Skeletal muscle tissue (tissue), 4 donors: ENCODE data around the gene GOLGA7B. TPM values are rescaled to one million over a fixed set of nuclear protein-coding genes. Genes with fewer than 3 reads are reported as not detected.
A peak's percentile ranks its signal among the peaks of the same experiment; 100 is the strongest.

Experiments used
- H3K27ac ChIP-seq: one replicate; pipeline ENCODE4 v1.7.0; 2013; ENCODE audit warnings: mild to moderate bottlenecking, low read depth, low read length, inconsistent platforms
- H3K27me3 ChIP-seq, 3 donors: one replicate each; pipeline ENCODE4 v1.7.0; 2013; ENCODE audit warnings: low read length in 3 of 3; ENCODE audit not compliant: control insufficient read depth in 3 of 3, insufficient read depth in 3 of 3
- H3K36me3 ChIP-seq, 3 donors: one replicate each; pipeline ENCODE4 v1.7.0; 2013; ENCODE audit warnings: low read length in 3 of 3; ENCODE audit not compliant: control insufficient read depth in 3 of 3, insufficient read depth in 3 of 3
- H3K4me1 ChIP-seq, 3 donors: one replicate each; pipeline ENCODE4 v1.7.0; 2013; ENCODE audit warnings: low read length in 3 of 3, mild to moderate bottlenecking in 3 of 3; ENCODE audit not compliant: control insufficient read depth in 3 of 3, insufficient read depth in 3 of 3
- H3K4me3 ChIP-seq, 3 donors: one replicate each; pipeline ENCODE4 v1.7.0; 2013; ENCODE audit warnings: low read length in 3 of 3
- H3K9ac ChIP-seq, 3 donors: one replicate each; pipeline ENCODE4 v1.7.0; 2013; ENCODE audit warnings: low read length in 3 of 3, mild to moderate bottlenecking in 3 of 3, moderate library complexity in 2 of 3, low read depth in 1 of 3
- H3K9me3 ChIP-seq, 3 donors: one replicate each; pipeline ENCODE4 v1.7.0; 2013; ENCODE audit warnings: low read length in 3 of 3; ENCODE audit not compliant: control insufficient read depth in 3 of 3
- total RNA-seq: library from RNA; depleted of rRNA; stranded (reverse); fragments of >200 nt; gene quantifications from one replicate; pipeline ENCODE4 v1.2.3, GENCODE V29; 2014
- donor health status: Osteomylitis.

The GOLGA7B gene
- total RNA-seq, 1 donor from 2014 or later, result not detected

DNA sequence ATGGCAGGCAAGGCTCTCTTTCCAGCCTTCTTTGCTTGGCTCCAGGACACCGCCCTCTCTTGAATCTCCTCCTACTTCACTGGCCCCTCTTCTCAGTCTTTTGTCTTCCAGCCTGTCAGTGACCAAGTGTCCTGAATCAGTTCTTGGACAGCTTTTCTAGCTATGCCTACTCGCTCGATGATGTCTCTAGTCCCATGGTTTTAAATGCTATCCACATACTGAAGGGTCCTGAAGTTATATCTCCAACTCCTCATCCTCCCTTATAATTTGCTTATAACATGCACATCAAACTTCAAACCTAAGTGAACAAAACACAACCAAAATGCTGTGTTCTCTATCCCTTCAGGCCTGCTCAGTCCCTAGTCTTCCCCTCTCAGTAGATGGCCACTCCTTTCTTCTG, 5.0 kb upstream of the GOLGA7B start:
- Histone ChIP-seq H3K9ac (no peak overlapping the region), H3K36me3 (no peaks in the 10 kb centered on the region), H3K4me3 (no peak overlapping the region), H3K27ac (no peak overlapping the region), H3K4me1 (peaks cover 8 to 13% (median 11%) of the 10 kb centered on the region in 3 donors), H3K9me3 (no peaks in the 10 kb centered on the region), H3K27me3 (peaks cover 0 to 2% (median 0%) of the 10 kb centered on the region in 3 donors)

DNA sequence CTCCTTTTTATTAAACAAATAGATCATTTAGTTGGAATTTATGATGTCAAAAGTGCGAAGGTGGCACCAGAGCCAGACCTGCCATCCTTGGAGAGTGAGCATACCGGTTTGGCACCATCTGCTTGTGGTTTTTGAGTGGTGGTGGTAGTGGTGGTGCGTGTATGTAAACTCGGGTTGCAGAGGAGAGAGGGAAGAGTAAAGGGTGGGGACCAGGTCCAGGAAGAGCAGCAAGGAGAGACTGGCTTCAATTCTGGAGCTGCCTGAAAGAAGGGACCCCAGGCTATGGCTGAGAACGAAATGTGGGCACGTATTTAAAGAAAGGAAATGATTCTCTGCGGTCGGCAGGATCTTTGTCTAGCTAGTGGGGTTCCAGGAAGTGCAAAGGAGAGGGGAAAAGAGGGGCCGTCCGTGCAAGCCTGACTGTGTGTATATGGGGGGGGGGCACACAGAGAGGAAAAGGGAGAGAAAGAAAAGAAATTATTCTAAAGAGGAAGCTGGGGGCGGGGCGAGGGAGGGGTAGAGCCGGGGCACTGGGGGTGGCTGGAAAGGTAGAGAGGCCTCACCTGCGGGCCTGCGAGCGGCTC, 448 bp upstream of the GOLGA7B start:
- peaks cover 10 to 21% (median 20%) of the 10 kb centered on the region in 3 donors for H3K27me3 ChIP-seq
- H3K27ac ChIP-seq, result no peak overlapping the region
- H3K4me3 ChIP-seq, result peak overlapping the region in 1 of 3 donors; percentile 31
- peak overlapping the region in 1 of 3 donors; percentile 33 for H3K9ac ChIP-seq
- no peaks in the 10 kb centered on the region for H3K9me3 ChIP-seq
- no peaks in the 10 kb centered on the region for H3K36me3 ChIP-seq
- H3K4me1 ChIP-seq, result peaks cover 4 to 30% (median 12%) of the 10 kb centered on the region in 3 donors

DNA sequence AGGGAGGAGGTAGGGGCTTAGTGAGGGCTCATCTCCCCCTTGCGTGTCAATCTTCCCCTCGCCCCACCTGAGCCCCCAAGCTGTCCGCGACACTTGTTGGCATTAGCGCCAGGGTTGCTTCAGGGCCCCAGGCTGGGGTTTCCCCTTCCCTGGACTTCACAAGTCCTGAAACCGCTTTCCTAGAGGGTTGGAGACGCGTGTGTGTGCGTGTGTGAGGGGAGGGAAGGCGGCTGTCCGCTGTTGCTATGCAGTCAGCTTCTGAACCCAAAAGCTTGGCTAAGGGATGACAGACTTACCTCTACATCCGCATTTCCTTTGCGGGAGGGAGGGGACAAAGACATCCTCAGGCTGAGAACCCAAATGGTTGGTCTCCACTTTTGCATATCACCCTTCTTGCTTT, 803 bp downstream of the GOLGA7B start:
- H3K9ac ChIP-seq, result no peak overlapping the region
- no peak overlapping the region for H3K4me3 ChIP-seq
- H3K27me3 ChIP-seq, result peaks cover 10 to 21% (median 20%) of the 10 kb centered on the region in 3 donors
- peaks cover 4 to 30% (median 12%) of the 10 kb centered on the region in 3 donors for H3K4me1 ChIP-seq
- H3K36me3 ChIP-seq, result no peaks in the 10 kb centered on the region
- H3K9me3 ChIP-seq, result no peaks in the 10 kb centered on the region
- no peak overlapping the region for H3K27ac ChIP-seq

DNA sequence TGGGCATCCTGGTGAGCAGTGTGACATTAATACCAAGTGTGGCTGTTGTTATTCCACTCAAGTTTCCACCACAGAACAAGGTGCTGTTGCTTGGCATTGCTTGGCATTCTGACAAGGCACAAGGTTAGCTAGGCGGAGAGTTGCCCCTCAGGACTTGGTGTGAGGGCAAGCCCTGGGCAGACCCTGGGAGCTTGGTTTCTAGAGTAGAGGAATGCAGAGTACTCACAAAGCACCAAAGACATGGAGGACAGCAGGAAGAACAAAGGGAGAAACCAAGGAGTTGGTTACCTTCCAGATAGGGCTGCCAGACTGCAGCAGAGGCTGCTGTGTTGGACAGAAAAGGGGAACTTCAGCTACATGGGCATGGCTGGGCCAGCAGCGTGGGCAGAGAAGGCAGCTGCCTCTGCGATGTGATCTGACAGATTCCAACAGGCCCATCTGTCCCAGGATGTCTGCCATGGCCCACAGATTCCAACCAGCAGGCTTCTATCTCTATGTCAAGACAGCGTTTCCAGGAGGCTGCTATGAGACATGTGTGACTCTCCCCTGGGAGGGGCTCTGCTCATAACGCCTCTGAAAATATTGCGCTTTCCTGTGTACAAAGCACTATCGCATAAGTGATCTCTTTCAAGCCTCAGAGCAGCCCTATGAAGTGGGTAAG, 1.8 kb downstream of the GOLGA7B start:
- no peaks in the 10 kb centered on the region for H3K36me3 ChIP-seq
- no peak overlapping the region for H3K9ac ChIP-seq
- no peak overlapping the region for H3K4me3 ChIP-seq
- H3K9me3 ChIP-seq, result no peaks in the 10 kb centered on the region
- H3K4me1 ChIP-seq, result peaks cover 4 to 30% (median 12%) of the 10 kb centered on the region in 3 donors
- no peak overlapping the region for H3K27ac ChIP-seq
- peaks cover 10 to 21% (median 20%) of the 10 kb centered on the region in 3 donors for H3K27me3 ChIP-seq

- no peak overlapping the region for H3K4me3 ChIP-seq
- peaks cover 10 to 21% (median 20%) of the 10 kb centered on the region in 3 donors for H3K27me3 ChIP-seq
- H3K9me3 ChIP-seq, result no peaks in the 10 kb centered on the region
- H3K27ac ChIP-seq, result no peak overlapping the region
- H3K4me1 ChIP-seq, result peaks cover 4 to 30% (median 12%) of the 10 kb centered on the region in 3 donors
- H3K9ac ChIP-seq, result no peak overlapping the region
- H3K36me3 ChIP-seq, result no peaks in the 10 kb centered on the region
Measured at GRCh38 chr10:97852277-97852676, 2.6 kb downstream of the GOLGA7B start.

- Histone ChIP-seq H3K4me3 (no peak overlapping the region), H3K4me1 (peaks cover 4 to 30% (median 12%) of the 10 kb centered on the region in 3 donors), H3K27ac (no peak overlapping the region), H3K27me3 (peaks cover 10 to 21% (median 20%) of the 10 kb centered on the region in 3 donors), H3K9me3 (no peaks in the 10 kb centered on the region), H3K36me3 (no peaks in the 10 kb centered on the region), H3K9ac (no peak overlapping the region)
Measured at GRCh38 chr10:97852840-97853405, 3.3 kb downstream of the GOLGA7B start.

DNA sequence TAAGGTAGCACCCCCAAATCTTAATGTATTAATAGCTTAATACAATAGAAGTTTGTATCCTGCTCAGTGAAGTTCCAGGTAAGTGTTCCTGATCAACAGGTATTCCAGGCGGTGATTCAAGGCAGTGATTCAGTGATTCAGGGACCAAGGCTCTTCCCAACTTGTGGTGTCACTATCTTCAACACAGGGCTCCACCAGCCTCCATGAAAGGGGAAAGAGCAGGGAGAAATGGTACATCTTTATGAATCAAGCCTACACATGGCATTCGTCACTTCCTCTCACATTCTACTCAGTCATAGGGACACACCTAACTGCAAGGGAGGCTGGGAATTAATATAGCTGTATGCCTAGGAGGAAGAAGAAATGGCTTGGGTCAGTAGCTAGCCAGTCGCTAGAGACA, 5.1 kb downstream of the GOLGA7B start:
- Histone ChIP-seq H3K4me3 (no peak overlapping the region), H3K9ac (no peak overlapping the region), H3K4me1 (peaks cover 4 to 27% (median 12%) of the 10 kb centered on the region in 3 donors), H3K27ac (no peak overlapping the region), H3K9me3 (no peaks in the 10 kb centered on the region), H3K36me3 (no peaks in the 10 kb centered on the region), H3K27me3 (peaks cover 10 to 20% (median 19%) of the 10 kb centered on the region in 3 donors)

- H3K9me3 ChIP-seq, result no peaks in the 10 kb centered on the region
- H3K9ac ChIP-seq, result no peak overlapping the region
- H3K4me3 ChIP-seq, result no peak overlapping the region
- peaks cover 0 to 5% (median 0%) of the 10 kb centered on the region in 3 donors for H3K27me3 ChIP-seq
- H3K27ac ChIP-seq, result no peak overlapping the region
- H3K4me1 ChIP-seq, result peaks cover 0 to 5% (median 0%) of the 10 kb centered on the region in 3 donors
- H3K36me3 ChIP-seq, result peaks cover 0 to 3% (median 0%) of the 10 kb centered on the region in 3 donors
Measured at GRCh38 chr10:97858001-97858439, 8.4 kb downstream of the GOLGA7B start.

DNA sequence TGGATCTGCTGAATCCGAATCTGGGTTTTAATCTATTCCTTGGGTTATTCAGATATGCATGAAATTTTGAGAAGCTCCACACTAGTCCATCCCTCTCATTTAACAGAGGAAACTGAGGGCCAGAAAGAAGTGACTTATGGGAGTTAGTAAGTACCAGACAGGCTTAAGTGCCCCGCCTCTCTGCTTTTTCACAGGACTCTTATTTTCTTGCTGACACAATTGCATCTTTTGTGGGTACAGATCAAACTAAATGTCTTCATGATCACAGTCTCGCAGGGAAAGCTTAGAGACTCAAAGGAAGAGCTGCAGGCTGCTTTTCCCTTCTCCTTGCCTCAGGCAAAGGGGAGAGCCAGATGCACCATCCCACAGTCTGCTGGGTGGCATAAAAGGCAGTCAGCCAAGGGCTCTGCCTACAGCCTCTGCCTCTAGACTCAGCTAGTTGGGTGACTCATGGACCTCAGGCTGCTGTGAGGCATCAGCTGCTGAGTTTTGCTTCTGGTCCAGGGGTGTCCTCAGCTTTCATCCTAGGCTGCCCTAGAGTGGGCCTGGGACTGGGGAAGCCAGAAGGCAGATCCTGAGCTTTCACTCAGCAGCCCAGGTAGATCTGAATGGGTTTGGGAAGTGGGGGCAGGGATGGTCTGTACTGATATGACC, 11.6 kb downstream of the GOLGA7B start:
- Histone ChIP-seq H3K4me3 (no peak overlapping the region), H3K27me3 (peaks cover 0 to 9% (median 2%) of the 10 kb centered on the region in 3 donors), H3K36me3 (peaks cover 0 to 6% (median 0%) of the 10 kb centered on the region in 3 donors), H3K4me1 (peaks cover 0 to 4% (median 0%) of the 10 kb centered on the region in 3 donors), H3K27ac (no peak overlapping the region), H3K9ac (no peak overlapping the region), H3K9me3 (no peaks in the 10 kb centered on the region)
